ENCODE results near the gene AOPEP. TPM values are rescaled to one million over a fixed set of nuclear protein-coding genes. Genes with fewer than 3 reads are reported as not detected.

The AOPEP gene
- total RNA-seq, 2 experiments from 2014 or later = 6.9 to 7.0 TPM

DNA sequence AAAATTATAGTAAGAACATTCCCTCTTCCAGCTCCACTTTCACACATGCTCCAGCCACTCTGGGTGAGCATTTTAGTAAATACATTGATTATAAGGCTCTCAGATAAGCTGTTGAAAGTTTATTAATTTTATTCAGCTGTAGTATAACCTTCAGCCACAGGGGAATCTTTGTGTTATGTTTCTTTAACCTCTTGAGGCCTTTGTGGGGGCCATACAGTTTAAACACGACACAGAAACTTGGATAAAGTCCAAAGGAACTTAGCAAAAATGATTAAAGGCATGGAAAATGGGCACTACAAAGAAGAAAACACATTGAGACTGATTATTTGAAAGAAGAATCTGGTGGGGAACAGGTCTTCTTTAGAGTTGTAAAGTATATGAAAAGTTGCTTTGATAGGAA lies 70.2 kb downstream of the AOPEP start:
- no peaks in the 10 kb centered on the region for H3K4me1 Mint-ChIP-seq (ENCODE audit: low read depth)
- no peaks in the 10 kb centered on the region for H3K9me3 Mint-ChIP-seq
- peaks cover 79% of the 10 kb centered on the region for H3K36me3 Mint-ChIP-seq (ENCODE audit: low read depth)
- POLR2A ChIA-PET = no interaction called here
- Histone ChIP-seq H3K27ac (ENCODE audit: low read depth in 1 of 2, low read length in 2 of 2) (no peak overlapping the region), H3K27me3 (ENCODE audit: control insufficient read depth in 1 of 2, insufficient read depth in 2 of 2, low read length in 2 of 2) (no peaks in the 10 kb centered on the region), H3K4me1 (ENCODE audit: insufficient read depth, low read length) (no peaks in the 10 kb centered on the region), H3K9me3 (ENCODE audit: control insufficient read depth in 1 of 2, insufficient read depth in 1 of 2, low read length in 2 of 2) (no peaks in the 10 kb centered on the region), H3K4me3 (ENCODE audit: low read length) (no peak overlapping the region), H3K36me3 (ENCODE audit: insufficient read depth, low read length) (peaks cover 16% of the 10 kb centered on the region)
- DNase-seq (no peak), ATAC-seq (ENCODE audit: poor library complexity) (no peak)
- intact Hi-C loops (cut with DNase I, micrococcal nuclease) = no loop called here
- H3K27me3 Mint-ChIP-seq = no peaks in the 10 kb centered on the region
- H3K4me3 Mint-ChIP-seq = no peak overlapping the region
- CTCF ChIA-PET = no interaction called here
- TF ChIP-seq, protein P1, sequence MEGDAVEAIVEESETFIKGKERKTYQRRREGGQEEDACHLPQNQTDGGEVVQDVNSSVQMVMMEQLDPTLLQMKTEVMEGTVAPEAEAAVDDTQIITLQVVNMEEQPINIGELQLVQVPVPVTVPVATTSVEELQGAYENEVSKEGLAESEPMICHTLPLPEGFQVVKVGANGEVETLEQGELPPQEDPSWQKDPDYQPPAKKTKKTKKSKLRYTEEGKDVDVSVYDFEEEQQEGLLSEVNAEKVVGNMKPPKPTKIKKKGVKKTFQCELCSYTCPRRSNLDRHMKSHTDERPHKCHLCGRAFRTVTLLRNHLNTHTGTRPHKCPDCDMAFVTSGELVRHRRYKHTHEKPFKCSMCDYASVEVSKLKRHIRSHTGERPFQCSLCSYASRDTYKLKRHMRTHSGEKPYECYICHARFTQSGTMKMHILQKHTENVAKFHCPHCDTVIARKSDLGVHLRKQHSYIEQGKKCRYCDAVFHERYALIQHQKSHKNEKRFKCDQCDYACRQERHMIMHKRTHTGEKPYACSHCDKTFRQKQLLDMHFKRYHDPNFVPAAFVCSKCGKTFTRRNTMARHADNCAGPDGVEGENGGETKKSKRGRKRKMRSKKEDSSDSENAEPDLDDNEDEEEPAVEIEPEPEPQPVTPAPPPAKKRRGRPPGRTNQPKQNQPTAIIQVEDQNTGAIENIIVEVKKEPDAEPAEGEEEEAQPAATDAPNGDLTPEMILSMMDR (IDR thresholded peaks at IDR 0.05) = no peak
- H3K27ac Mint-ChIP-seq = no peak overlapping the region

DNA sequence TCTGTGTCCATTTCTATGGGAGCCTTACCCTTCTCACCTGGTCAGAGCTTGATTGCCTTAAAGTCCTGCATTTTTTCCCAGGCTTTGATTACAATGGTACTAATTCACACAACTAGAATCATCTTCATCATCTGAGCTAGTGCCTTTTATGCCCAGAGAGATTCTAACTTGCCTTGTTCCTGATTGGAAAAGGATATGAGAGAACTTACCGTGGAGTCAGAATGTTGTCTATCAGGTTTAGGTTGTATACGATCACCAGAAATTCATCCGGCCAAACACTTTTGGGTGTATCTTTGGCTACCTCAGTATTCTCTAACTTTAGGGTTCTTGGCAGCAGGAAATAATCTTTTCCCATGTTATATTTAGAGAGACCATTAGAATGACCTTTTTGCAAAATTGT lies 71.7 kb downstream of the AOPEP start:
- ATAC-seq (ENCODE audit: poor library complexity) (no peak), DNase-seq (no peak)
- Mint-ChIP-seq H3K27ac (no peak overlapping the region), H3K4me3 (no peak overlapping the region), H3K4me1 (ENCODE audit: low read depth) (no peaks in the 10 kb centered on the region), H3K36me3 (ENCODE audit: low read depth) (peaks cover 71% of the 10 kb centered on the region), H3K9me3 (no peaks in the 10 kb centered on the region), H3K27me3 (no peaks in the 10 kb centered on the region)
- intact Hi-C loops (cut with DNase I, micrococcal nuclease) = no loop called here
- TF ChIP-seq, protein P1 (IDR thresholded peaks at IDR 0.05) = no peak
- no peaks in the 10 kb centered on the region for H3K27me3 ChIP-seq (ENCODE audit: control insufficient read depth in 1 of 2, insufficient read depth in 2 of 2, low read length in 2 of 2)
- H3K4me1 ChIP-seq (ENCODE audit: insufficient read depth, low read length) = no peaks in the 10 kb centered on the region
- CTCF ChIA-PET = no interaction called here
- no peak overlapping the region for H3K4me3 ChIP-seq (ENCODE audit: low read length)
- peaks cover 10% of the 10 kb centered on the region for H3K36me3 ChIP-seq (ENCODE audit: insufficient read depth, low read length)
- H3K9me3 ChIP-seq (ENCODE audit: control insufficient read depth in 1 of 2, insufficient read depth in 1 of 2, low read length in 2 of 2) = no peaks in the 10 kb centered on the region
- H3K27ac ChIP-seq (ENCODE audit: low read depth in 1 of 2, low read length in 2 of 2) = no peak overlapping the region
- POLR2A ChIA-PET = no interaction called here

DNA sequence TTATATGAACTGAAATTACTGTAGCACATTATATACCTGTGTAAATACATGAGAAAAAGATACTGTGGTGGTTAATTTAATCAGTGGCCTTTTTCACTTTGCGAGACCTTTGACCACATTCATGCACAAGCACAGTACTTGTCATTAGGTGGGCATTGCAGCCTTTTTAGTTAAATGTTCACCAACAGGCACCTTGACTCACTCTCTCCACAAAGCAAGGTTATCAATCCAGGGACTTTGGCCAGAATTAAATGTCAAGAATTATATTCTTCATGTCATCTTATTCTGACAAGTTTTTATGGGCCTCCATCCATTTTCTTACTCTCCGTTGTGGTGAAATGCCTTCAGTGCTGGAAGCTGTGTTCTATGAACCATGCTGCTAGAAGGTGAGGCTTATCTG lies 72.2 kb downstream of the AOPEP start:
- intact Hi-C loops (cut with DNase I, micrococcal nuclease) = no loop called here
- ChIA-PET CTCF (no interaction called here), POLR2A (no interaction called here)
- no peak overlapping the region for H3K4me3 ChIP-seq (ENCODE audit: low read length)
- no peaks in the 10 kb centered on the region for H3K9me3 ChIP-seq (ENCODE audit: control insufficient read depth in 1 of 2, insufficient read depth in 1 of 2, low read length in 2 of 2)
- ATAC-seq (ENCODE audit: poor library complexity) = no peak
- H3K4me1 ChIP-seq (ENCODE audit: insufficient read depth, low read length) = no peaks in the 10 kb centered on the region
- H3K27me3 ChIP-seq (ENCODE audit: control insufficient read depth in 1 of 2, insufficient read depth in 2 of 2, low read length in 2 of 2) = no peaks in the 10 kb centered on the region
- no peak overlapping the region for H3K27ac ChIP-seq (ENCODE audit: low read depth in 1 of 2, low read length in 2 of 2)
- no peaks in the 10 kb centered on the region for H3K9me3 Mint-ChIP-seq
- no peaks in the 10 kb centered on the region for H3K27me3 Mint-ChIP-seq
- H3K36me3 ChIP-seq (ENCODE audit: insufficient read depth, low read length) = peaks cover 10% of the 10 kb centered on the region
- peaks cover 68% of the 10 kb centered on the region for H3K36me3 Mint-ChIP-seq (ENCODE audit: low read depth)
- no peak for DNase-seq
- TF ChIP-seq, protein P1 (IDR thresholded peaks at IDR 0.05) = no peak
- no peaks in the 10 kb centered on the region for H3K4me1 Mint-ChIP-seq (ENCODE audit: low read depth)
- no peak overlapping the region for H3K27ac Mint-ChIP-seq
- H3K4me3 Mint-ChIP-seq = no peak overlapping the region

Measured in CD4-positive, alpha-beta T cell (primary cell).